ENCODE results near the gene GLT1D1.
"Not testable (repeated sequence)": the region's sequence is repeated elsewhere in the genome, so short reads cannot be mapped to it uniquely, and the experiment has no call there.

GLT1D1 gene

DNA sequence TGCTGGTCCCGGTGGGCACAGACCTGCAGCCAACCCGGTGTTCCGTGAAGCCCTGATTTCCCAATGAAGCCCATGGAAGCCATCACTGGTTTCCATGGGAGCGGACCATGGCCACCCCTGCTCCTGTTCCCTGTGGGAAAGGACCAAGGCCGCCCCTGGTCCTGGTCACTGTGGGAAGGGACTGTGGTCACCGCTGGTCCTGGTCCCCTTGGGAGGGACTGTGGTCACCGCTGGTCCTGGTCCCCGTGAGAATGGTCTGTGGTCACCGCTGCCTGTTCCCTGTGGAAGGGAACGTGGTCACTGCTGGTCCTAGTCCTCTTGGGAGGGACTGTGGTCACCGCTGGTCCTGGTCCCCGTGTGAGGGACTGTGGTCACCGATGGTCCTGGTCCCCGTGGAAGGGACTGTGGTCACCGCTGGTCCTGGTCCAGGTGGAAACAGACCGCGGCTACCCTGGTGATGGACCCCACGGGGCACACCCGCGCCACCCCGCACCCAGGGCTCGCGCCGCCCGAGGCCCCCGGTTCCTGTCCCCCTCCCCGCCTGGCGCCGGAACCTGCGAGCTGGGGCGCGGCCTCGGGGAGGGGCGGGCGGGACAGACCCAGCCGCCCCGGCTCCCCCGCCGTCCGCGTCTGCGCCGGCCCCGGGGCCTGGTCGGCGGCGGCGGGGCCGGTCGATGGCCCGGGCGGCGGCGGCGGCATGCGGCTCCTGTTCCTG lies at the start of gene GLT1D1:
GLT1D1 (plus strand) TSS at position 594 of the 715 bp plus-strand sequence; CDS start at position 698, 104 bp downstream.
- no peak for DNase-seq (ENCODE audit: low read depth)

DNA sequence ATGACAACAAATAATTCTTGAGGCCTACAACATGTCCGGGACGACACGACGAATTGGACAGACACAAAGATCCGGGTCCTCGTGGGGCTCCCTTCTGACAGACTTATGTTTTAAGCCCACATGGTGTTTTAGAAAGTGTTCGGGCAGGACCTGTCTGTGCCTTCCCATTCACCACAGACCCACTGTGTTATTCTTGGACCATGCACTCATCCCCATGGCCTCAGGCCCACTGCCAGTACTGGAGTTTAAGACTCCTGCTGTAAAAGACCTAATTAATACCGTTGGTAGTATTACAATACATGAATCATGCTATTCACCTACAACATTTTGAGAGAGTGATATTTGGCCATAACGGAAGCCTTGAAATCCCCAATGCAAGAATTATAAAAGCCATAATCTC lies 49.5 kb upstream of the GLT1D1 start:
- no peak for DNase-seq (ENCODE audit: low read depth)

DNA sequence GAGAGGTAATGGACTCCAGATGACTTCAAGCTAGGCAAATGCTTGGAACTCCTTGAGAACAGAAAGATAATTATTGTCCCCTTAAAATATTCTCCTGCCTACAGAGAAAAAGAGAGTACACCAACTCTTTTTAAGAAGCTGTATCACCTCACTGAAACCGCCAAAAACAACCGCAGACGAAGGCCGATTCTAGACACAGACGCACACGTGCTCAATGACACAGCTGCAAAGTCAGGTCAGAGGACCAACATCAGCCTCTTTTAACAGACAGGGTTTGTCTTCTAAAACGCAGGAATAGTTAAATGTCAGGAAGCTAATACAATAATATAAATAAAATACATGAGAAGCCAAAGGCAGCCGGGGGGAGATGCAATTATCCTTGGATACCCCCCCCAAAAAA lies 48.5 kb upstream of the GLT1D1 start:
- DNase-seq (ENCODE audit: low read depth): no peak

DNA sequence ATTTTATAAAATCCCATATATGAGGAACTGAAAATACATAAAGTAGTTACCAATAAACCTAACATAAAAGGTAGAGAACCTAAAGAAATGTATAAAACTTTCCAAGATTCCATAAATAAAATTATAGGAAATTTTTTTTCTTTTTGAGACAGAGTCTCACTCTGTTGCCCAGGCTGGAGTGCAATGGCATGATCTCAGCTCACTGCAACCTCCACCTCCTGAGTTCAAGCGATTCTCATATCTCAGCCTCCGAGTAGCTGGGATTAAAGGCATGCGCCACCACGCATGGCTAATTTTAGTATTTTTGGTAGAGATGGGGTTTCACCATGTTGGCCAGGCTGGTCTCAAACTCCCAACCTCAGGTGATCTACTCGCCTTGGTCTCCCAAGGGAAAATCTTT lies 47.9 kb upstream of the GLT1D1 start:
- DNase-seq (ENCODE audit: low read depth): not testable (repeated sequence)

DNA sequence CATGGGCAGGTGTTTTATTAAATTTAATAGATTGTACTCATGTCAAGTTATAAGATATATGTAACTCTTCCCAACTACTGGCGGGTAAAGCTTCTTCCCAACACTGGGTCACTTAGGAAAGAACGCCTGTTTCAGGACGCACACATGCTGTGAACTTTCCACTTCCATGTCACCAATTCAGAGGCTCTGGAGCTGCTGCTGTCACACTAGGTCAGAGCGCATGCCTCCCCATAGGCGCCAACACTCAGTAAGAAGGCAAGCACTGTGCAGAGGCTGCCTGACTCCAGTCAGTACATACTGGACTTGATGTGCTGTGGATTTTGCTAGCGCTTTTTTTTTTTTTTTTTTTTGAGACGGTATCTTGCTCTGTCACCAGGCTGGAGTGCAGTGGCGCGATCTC lies 46.7 kb upstream of the GLT1D1 start:
- no peak for DNase-seq (ENCODE audit: low read depth)

DNA sequence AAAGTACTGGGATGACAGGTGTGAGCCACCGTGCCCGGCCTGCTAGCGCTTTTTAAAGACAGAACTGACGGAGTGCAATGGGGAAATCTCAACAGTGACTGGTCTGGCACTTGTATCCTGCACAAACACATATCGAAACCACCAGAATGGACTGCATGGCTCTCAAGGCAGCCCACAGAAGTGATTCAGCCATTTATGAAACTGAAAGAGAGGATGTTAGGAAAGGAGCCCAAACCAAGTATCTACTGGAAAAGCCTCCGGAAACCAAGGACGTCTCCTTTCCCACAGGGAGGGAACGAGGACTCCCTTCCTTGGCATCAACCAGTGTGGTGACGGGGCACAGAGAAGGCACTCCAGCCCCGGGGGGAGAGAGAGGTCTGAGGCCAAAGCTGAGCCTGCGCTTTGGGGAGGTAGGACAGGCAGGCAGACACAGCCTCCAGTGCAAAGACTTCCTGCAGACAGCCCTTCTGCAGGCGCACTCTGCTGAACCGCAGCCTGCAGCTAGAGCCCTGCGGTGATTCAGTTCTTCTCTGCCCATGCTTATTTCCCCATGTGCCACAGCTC lies 46.0 kb upstream of the GLT1D1 start:
- DNase-seq (ENCODE audit: low read depth): no peak

DNA sequence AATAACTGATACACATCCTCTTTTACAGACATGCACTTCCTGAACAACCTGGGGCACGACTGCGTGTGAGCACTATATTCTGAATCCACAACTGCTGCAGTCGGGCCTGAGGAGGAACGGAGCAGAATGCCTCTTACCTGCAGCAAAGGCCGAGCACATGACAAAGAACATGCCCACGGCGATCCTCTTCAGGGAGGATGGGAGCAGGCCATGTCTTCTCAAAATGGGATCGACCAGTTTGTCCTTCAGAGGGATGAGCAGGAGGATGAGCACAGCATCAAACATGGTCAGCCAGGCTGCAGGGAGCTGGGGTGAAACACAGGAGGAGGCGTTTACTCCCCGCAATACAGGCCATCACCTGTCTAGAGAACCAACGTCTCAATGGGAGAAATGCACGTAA lies 44.6 kb upstream of the GLT1D1 start:
- DNase-seq (ENCODE audit: low read depth): no peak

DNA sequence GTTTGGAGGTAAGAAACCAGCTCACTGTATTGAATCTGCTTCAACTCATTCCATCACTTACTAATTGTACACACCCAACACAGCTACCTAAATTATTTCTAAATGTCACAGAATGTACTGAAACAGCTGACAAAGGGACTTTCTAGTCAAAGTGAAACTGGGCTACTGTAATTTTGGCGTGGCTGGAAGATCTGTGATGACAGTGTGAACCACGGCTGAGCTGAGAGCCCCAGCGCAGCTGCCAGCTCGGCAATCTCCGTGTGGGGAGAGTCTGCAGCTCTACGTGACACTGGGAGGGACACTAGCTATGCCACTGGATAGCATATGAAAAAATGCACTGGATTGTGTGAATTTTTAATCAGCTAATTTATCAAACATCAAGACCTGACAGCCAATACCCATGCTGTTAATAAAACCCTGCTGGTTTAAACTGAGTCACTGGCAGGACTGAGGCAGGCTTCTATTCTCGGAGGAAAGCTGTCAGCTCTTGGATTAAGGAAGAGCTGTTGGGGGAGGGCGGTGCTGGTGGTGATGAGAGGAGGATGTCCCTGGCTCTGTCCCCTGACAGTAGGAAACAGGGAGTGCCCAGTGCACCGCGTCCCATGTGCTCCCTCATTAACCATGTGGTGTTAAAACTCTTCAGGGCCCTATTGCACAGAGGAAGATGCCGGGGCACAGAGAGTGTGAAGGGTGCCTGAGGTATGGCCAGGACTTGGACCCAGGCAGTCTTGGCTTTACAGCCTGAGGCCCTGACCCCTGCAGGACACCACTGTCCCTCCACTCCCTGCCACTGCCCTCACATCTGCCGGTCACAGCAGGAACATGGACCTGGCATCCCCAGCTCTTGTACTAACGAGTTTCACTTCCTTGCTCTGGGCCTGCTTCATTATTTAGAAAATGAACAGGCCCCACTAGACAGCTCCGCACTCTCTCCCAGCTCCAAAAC lies 42.8 kb upstream of the GLT1D1 start:
- no peak for DNase-seq (ENCODE audit: low read depth)

DNA sequence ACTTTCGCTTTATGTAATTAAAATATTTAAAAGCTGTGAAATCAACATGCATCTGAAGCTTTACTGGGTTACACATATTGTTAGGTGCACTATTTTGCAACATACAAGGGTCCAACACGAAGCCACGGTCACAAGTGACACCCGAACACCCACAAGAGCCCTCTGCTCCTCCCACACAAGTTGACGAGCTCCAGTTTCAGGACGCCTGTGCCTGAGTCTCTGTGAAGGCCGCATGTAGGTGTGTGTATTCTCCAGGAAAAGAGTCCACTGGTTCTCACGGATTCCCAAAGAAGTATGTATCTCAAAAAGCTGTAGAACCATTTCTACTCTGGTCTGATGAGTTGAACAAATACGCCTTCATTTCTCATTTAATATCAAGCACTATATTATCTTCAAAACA lies 41.5 kb upstream of the GLT1D1 start:
- DNase-seq (ENCODE audit: low read depth): no peak

DNA sequence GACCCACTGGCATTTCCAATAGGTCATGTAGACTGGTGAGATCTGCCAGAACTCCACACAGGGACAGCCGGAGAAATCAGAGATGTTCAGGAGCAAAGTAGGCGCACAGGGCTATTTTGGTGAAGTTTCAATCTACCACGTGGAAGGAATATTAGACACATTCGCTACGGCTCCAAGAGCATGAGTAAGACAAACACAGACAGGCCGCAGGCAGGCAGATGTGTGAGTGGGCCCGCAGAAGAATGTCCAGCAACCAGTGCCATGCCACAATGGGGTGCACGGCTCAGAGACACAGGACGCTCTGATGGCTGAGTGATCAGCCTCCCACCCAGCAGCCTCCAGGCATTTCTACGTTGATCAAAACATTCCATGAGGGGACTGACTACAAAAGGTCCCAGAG lies 39.9 kb upstream of the GLT1D1 start:
- DNase-seq (ENCODE audit: low read depth): no peak

DNA sequence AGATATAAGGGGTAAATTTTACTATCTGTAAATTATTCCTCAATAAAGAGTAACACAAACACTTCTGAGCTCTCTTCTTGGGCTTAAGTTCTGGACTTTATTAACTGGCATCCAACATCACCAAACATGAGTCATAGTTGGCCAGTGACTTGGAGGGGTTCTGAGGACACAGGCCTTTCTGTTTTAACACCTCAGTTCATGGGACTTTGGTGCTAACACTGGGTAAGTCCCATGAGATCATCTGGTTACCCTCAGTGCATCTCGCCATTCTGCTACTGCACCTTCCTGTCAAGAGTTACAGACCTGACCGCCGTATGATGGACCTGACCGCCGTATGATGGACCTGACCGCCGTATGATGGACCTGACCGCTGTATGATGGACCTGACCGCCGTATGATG lies 39.4 kb upstream of the GLT1D1 start:
- no peak for DNase-seq (ENCODE audit: low read depth)

DNA sequence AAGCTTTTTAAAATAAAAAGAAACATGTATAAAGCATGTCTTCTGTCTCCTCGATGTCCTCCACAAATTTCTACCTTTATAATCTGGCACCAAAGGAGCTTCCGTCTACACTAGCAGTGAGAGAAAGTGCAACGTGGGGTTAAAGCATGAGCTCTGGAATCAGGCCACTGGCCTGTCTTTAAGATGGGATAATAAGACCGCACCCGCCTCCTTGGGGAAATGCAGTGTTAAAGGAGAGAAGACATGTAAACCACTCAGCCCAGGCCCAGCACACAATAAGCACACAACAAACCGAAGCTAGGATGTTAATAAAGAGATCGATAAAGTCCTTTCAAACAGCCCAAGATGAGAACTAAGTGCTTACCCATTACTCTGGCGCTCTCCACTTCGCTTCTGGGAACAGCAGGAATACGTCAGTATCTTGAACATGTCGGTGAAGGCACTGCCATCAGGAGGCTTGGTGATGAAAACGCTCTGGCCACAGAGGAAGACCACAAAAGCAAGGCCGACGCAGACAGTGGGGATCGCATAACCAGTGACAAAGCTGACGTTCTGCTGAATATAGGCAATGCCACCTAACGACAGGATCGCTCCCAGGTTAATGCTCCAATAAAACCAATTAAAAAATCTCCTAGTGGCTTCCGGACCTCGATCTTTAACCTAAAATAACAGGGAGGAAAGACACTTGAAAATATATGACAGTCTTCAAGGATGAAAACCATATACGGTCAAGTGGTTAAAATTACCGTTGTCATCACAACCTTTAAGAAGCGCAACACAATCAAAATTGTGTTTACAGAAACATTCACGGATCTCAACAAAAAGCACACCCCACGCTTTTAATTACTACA lies 38.6 kb upstream of the GLT1D1 start:
- DNase-seq (ENCODE audit: low read depth): no peak

DNA sequence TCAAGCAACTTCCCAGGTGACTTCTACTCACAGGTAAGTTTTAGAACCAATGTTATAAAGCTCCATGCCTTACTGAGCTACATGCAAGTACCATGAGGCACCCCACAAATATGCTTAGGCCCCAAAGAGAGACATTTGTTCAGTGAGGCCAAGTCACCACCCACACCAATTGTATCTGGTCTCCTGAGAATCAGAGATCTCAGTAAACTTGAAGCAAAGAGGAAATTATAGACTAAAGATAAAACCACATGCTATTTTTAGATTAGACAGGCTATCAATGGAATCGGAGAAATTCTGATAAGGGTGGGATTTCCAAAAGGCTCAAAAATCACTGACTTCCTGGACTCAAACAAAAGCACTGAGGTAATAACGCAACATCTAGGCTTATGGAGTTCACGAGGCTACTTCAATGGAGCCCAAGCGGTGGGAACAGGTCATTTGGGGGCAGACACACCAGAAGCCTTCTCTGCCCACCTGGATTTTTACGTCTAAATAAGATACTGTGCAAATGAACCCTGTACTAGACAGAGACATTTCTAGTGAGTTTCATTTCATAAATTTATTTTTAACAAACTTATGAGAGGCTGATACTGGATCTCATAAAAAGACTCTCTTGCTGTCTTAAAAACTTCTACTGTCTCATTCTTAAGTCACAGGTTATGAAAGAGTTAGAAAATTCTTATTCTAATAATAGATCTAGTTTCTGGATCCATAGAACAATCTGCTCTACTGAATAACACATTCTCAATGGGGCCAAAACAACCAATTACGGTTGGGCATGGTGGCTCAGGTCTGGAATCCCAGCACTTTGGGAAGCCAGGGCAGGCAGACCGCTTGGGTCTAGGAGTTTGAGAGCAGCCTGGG lies 37.3 kb upstream of the GLT1D1 start:
- no peak for DNase-seq (ENCODE audit: low read depth)

DNA sequence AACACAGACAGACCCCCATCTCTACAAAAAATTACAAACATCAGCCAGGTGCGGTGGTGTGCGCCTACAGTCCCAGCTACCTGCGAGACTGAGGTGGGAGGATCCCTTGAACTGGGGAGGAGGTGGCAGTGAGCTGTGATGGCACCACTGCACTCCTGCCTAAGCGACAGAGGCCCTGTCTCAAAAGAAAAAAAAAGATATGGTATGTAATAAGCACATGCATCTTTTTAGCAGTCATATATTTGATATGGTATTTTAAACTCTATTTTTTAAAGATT lies 36.7 kb upstream of the GLT1D1 start:
- no peak for DNase-seq (ENCODE audit: low read depth)

DNA sequence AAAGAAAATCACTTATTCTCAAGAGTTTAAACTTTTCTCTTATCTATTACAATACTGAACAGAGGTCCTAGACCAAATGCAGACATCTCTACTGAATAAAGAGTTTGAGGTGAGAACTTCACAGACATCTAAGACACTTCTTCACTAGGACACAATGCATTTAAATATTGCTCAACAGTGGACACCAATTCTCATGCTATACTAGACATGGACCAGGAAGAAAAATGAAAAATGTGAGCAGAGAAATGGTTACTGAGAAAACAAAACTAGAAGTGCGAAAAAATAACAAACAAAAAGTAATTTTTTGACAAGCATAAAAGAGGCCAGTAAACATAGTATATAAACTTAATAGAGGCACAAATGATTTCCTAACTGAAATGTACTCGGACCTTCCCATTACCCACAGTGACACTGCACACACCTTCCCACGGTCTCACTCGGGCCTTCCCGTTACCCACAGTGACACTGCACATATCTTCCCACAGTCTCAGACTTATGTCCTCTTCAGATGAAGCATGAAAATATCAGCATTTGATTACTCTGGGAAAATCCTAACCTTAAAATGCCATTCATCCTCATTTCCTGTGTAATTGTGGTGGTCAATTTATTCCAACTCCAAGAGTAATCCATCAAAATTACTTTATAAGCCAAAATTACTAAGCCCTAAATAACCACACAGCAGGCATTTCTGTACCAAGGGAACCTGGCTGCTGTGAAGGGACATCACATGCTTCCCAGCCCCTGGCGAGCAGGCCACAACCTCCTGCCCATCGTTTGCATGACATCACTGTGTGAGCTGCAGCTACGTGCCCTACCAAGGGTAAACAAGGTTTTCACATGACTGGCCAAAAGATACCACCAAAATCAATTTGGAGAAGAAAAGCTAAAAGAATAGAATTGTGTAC lies 35.9 kb upstream of the GLT1D1 start:
- DNase-seq (ENCODE audit: low read depth): no peak

DNA sequence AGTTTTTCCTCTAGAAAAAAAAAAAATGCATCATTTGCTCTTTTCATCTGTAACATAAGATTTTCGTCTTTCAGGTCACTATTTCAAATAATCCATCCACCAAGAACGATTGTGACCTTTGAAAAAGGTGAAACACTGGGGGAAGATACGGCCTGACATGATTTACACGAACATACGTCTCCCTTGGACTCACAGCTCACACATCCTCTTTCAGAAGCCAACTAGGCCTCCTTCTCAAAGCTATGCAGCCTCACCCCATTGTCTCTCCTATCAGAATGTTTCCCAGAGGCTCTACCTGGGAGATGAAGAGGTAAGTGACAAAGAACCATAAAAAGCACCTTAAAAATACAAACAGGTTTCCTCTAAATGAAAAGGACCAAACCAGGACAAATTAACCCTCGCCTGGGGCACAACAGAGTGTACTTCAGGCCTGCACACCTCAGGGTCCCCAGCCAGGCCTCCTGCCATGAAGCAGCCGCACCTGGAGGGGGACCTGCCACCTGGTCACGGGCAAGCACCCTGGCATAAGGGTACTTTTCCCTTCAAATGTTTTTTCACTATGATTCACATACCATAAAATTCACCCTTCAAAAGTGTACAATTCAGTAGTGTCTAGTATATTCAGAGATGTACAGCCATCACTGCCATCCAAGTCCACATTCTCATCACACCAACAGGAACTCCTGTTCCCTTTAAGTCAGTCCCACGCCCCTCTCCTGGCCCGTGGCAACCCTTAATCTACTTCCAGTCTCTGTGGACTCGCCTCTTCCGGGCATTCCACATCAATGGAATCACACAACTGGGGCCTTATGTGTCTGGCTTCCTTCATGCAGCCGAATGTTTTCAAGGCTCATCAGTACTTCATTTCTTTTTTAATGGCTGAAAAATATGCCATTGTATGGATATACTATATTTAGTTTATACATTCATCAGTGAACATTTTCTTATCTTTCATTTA lies 34.9 kb upstream of the GLT1D1 start:
- no peak for DNase-seq (ENCODE audit: low read depth)

DNA sequence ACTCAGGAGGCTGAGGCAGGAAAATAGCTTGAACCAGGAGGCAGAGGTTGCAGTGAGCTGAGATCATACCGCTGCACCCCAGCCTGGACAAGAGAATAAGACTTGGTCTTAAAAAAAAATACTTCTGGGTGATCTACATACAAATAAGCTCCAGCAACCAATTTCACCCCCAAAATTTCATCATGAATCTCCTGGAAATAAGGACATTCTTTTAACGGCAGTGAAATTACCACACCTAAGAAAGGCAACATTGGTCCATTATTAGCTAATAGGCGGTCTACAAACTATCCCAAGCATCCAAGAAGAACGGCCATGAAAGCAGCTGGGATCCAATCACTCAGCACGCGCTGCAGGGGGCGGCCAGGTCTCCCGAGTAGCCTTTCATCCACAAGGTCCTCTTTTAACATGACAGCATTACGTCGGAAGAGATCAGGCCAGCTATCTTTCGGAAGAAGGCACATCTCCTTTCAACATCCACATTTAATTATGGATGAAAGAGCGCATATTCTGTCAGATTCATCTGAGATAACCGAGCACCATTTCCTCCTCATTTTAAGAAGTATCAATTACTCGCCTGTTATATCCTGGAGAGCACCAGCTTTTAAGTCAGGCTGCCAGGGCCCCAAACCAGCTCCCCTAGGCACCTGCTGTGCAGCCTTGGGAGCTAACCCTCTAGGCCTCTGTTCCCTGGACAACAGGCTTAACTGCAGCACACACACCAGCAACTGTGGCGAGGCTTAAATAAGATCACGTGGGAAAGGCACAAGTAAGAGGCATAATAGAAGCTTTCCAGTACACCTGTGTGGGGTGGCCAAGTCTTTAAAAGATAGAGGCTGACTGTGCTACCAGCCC lies 33.8 kb upstream of the GLT1D1 start:
- no peak for DNase-seq (ENCODE audit: low read depth)

DNA sequence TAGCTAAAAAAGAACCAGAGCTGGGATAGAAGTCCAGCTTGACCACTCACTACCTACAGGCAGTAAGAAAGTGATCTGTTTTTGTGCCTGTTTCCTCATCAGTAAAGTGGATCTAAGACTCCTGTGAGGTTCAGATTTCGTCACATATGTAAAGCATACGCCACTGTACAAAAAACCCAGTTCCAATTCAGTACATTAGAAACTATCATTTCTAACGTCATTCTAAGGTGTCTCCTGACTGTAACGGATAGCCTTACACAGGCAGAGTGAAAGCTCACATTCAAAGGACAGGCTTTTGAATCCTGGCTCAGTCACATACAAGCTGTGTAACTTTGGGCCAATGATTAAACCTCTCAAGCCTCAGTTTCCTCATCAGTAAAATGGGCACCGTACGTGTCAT lies 33.0 kb upstream of the GLT1D1 start:
- no peak for DNase-seq (ENCODE audit: low read depth)

All from fibroblast of the conjunctiva (primary cell).